AG09319 (cell line): Measurements from ENCODE around the gene C3AR1.

Experiments used
- DNase-seq: peaks from one replicate; pipeline ENCODE4 v3.0.0-alpha.2; 2010; ENCODE audit warnings: low read depth; ENCODE audit errors: extremely low read depth
- CTCF ChIP-seq: IDR thresholded peaks from 2 replicates; pipeline ENCODE4 v1.5.1; 2011; ENCODE audit warnings: low read depth, mild to moderate bottlenecking, inconsistent platforms, low read length, moderate library complexity

Gene C3AR1

GRCh38 chr12:8040791-8041190 is 25.4 kb downstream of the C3AR1 start:
- DNase-seq = no peak
- TF ChIP-seq CTCF = no peak

GRCh38 chr12:8038659-8039114 is 27.5 kb downstream of the C3AR1 start:
- DNase-seq = no peak
- TF ChIP-seq CTCF = no peak

- TF ChIP-seq CTCF = no peak
- DNase-seq = no peak
These were observed 28.2 kb downstream of the C3AR1 start for GRCh38 chr12:8037947-8038346.

GRCh38 chr12:8037046-8037663 is 29.0 kb downstream of the C3AR1 start:
- TF ChIP-seq CTCF = no peak
- DNase-seq = no peak

- no peak for TF ChIP-seq CTCF
- no peak for DNase-seq
These were observed 29.8 kb downstream of the C3AR1 start for GRCh38 chr12:8036346-8036745.

GRCh38 chr12:8035440-8036010 is 30.6 kb downstream of the C3AR1 start:
- no peak for TF ChIP-seq CTCF
- DNase-seq = no peak

GRCh38 chr12:8034802-8035201 is 31.4 kb downstream of the C3AR1 start:
- no peak for DNase-seq
- TF ChIP-seq CTCF = no peak
